ENCODE results near the gene TTC7B. TPM values are rescaled to one million over a fixed set of nuclear protein-coding genes. Genes with fewer than 3 reads are reported as not detected.

TTC7B gene
- total and polyA plus RNA-seq, 2 donors (not counting 1 experiment from before 2014, with no cell fraction given) = 0.36 to 3.2 TPM

DNA sequence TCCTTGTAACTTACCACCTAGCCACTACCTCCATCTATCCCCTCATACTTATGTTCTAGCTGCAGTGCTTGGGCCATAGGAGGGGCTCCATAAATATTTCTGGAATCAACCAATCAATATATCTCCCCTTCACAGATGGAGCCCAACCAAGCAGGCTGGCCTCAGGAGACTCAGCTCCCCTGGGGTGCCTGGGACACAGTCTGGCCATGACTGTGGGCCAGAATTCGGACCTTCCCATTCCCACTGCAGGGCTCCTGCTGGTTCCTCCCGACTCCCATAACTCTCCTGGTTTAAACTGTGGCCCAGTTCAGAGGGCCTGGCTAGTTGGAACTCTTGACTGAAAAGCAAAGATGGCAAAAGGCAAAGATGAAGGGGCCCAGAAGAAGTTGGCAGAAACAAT is 13.0 kb downstream of the TTC7B start:
- CTCF ChIA-PET = no interaction called here

DNA sequence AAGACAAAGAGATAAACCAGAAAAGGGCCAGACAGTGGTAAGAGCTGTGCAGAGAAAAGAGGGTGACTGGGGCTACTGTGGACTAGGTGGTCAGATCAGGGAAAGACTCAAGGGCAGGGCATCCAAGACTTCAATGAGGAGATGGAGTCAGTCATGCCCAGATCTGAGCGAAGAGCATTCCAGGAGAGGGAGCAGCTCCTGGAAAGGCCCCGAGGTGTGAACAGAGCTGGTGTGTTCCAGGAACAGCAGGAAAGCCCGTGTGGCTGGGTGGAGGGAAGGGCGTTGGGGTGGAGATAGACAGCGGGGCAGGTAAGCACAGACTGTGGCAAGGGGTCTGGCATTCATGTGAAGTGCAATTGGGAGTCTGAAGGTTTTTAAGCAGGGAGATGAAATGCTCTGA is 16.8 kb downstream of the TTC7B start:
- Histone ChIP-seq H3K9ac (ENCODE audit: low read length) (no peak overlapping the region), H2AFZ (ENCODE audit: insufficient read depth, low read depth, low read length, poor library complexity, severe bottlenecking) (no peak overlapping the region), H3K79me2 (ENCODE audit: control insufficient read depth, insufficient read depth, low read length) (no peaks in the 10 kb centered on the region), H3K9me3 (ENCODE audit: control extremely low read depth in 1 of 3, control insufficient read depth in 2 of 3, insufficient read depth in 1 of 3, low read length in 2 of 3) (no peaks in the 10 kb centered on the region), H3K4me1 (ENCODE audit: control insufficient read depth in 2 of 2, insufficient read depth in 2 of 2, low read length in 2 of 2) (peaks cover 0 to 2% of the 10 kb centered on the region in 2 donors), H3K36me3 (replicated peaks in 1 of 2; ENCODE audit: control extremely low read depth in 1 of 2, control insufficient read depth in 1 of 2, extremely low read depth in 1 of 2, insufficient read depth in 2 of 2, low read length in 1 of 2) (no peaks in the 10 kb centered on the region), H4K20me1 (ENCODE audit: control insufficient read depth, insufficient read depth, low read length, poor library complexity, severe bottlenecking) (no peaks in the 10 kb centered on the region), H3K4me2 (replicated peaks; ENCODE audit: low read depth, low read length, poor library complexity, severe bottlenecking) (no peak overlapping the region), H3K27ac (ENCODE audit: low read length in 2 of 2) (no peak overlapping the region), H3K27me3 (replicated peaks in 1 of 4; ENCODE audit: control extremely low read depth in 1 of 4, control insufficient read depth in 3 of 4, insufficient read depth in 4 of 4, low read length in 3 of 4) (no peaks in the 10 kb centered on the region), H3K4me3 (ENCODE audit: control extremely low read depth in 1 of 5, extremely low read depth in 1 of 5, insufficient read depth in 1 of 5, low read depth in 2 of 5, low read length in 4 of 5) (no peak overlapping the region)
- intact Hi-C loops (cut with micrococcal nuclease) = no loop called here
- no peak for ATAC-seq (ENCODE audit: low read depth)
- TF ChIP-seq, protein P1, sequence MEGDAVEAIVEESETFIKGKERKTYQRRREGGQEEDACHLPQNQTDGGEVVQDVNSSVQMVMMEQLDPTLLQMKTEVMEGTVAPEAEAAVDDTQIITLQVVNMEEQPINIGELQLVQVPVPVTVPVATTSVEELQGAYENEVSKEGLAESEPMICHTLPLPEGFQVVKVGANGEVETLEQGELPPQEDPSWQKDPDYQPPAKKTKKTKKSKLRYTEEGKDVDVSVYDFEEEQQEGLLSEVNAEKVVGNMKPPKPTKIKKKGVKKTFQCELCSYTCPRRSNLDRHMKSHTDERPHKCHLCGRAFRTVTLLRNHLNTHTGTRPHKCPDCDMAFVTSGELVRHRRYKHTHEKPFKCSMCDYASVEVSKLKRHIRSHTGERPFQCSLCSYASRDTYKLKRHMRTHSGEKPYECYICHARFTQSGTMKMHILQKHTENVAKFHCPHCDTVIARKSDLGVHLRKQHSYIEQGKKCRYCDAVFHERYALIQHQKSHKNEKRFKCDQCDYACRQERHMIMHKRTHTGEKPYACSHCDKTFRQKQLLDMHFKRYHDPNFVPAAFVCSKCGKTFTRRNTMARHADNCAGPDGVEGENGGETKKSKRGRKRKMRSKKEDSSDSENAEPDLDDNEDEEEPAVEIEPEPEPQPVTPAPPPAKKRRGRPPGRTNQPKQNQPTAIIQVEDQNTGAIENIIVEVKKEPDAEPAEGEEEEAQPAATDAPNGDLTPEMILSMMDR (IDR thresholded peaks at IDR 0.05) = no peak
- no peak for TF ChIP-seq EZH2 (IDR thresholded peaks at IDR 0.05; ENCODE audit: borderline replicate concordance, insufficient read depth, low read depth, low read length, poor library complexity, severe bottlenecking)
- no peak for DNase-seq
- ChIA-PET POLR2A (no interaction called here), CTCF (no interaction called here)
- no peak overlapping the region for H3K27ac Mint-ChIP-seq
- 94% methylated on average over 5 of the region's 5 CpGs for WGBS (ENCODE audit: insufficient coverage)
- H3K4me1 Mint-ChIP-seq = no peaks in the 10 kb centered on the region
- H3K4me3 Mint-ChIP-seq = no peak overlapping the region
- peaks cover 19% of the 10 kb centered on the region for H3K27me3 Mint-ChIP-seq
- H3K9me3 Mint-ChIP-seq (ENCODE audit: insufficient read depth) = no peaks in the 10 kb centered on the region

More for the DNA sequence above, 13.0 kb downstream of the TTC7B start:
- H3K27ac Mint-ChIP-seq = no peak overlapping the region
- H3K27me3 ChIP-seq (replicated peaks in 1 of 4; ENCODE audit: control extremely low read depth in 1 of 4, control insufficient read depth in 3 of 4, insufficient read depth in 4 of 4, low read length in 3 of 4) = no peaks in the 10 kb centered on the region
- intact Hi-C loops (cut with micrococcal nuclease) = no loop called here
- H3K79me2 ChIP-seq (ENCODE audit: control insufficient read depth, insufficient read depth, low read length) = no peaks in the 10 kb centered on the region
- no peak overlapping the region for H3K4me3 ChIP-seq (ENCODE audit: control extremely low read depth in 1 of 5, extremely low read depth in 1 of 5, insufficient read depth in 1 of 5, low read depth in 2 of 5, low read length in 4 of 5)
- H3K27me3 Mint-ChIP-seq = peaks cover 13% of the 10 kb centered on the region
- ATAC-seq (ENCODE audit: low read depth) (no peak), DNase-seq (no peak)
- 75% methylated on average over 2 of the region's 2 CpGs for WGBS (ENCODE audit: insufficient coverage)
- H3K9me3 ChIP-seq (ENCODE audit: control extremely low read depth in 1 of 3, control insufficient read depth in 2 of 3, insufficient read depth in 1 of 3, low read length in 2 of 3) = no peaks in the 10 kb centered on the region
- no peak overlapping the region for H3K4me2 ChIP-seq (replicated peaks; ENCODE audit: low read depth, low read length, poor library complexity, severe bottlenecking)
- peaks cover 0 to 2% of the 10 kb centered on the region in 2 donors for H3K4me1 ChIP-seq (ENCODE audit: control insufficient read depth in 2 of 2, insufficient read depth in 2 of 2, low read length in 2 of 2)
- no peaks in the 10 kb centered on the region for H3K9me3 Mint-ChIP-seq (ENCODE audit: insufficient read depth)
- no peaks in the 10 kb centered on the region for H3K4me1 Mint-ChIP-seq
- no peaks in the 10 kb centered on the region for H3K36me3 ChIP-seq (replicated peaks in 1 of 2; ENCODE audit: control extremely low read depth in 1 of 2, control insufficient read depth in 1 of 2, extremely low read depth in 1 of 2, insufficient read depth in 2 of 2, low read length in 1 of 2)
- H3K4me3 Mint-ChIP-seq = no peak overlapping the region
- H4K20me1 ChIP-seq (ENCODE audit: control insufficient read depth, insufficient read depth, low read length, poor library complexity, severe bottlenecking) = no peaks in the 10 kb centered on the region
- POLR2A ChIA-PET = no interaction called here
- no peak overlapping the region for H3K9ac ChIP-seq (ENCODE audit: low read length)
- TF ChIP-seq EZH2 (IDR thresholded peaks at IDR 0.05; ENCODE audit: borderline replicate concordance, insufficient read depth, low read depth, low read length, poor library complexity, severe bottlenecking) = no peak
- TF ChIP-seq, protein P1 (IDR thresholded peaks at IDR 0.05) = no peak
- no peak overlapping the region for H3K27ac ChIP-seq (ENCODE audit: low read length in 2 of 2)
- no peak overlapping the region for H2AFZ ChIP-seq (ENCODE audit: insufficient read depth, low read depth, low read length, poor library complexity, severe bottlenecking)
